GM23338 (cell line): ENCODE results near the gene UIMC1. TPM values are rescaled to one million over a fixed set of nuclear protein-coding genes. Genes with fewer than 3 reads are reported as not detected.

Source experiments
- ATAC-seq: fragments of 200-7000 bp; cut with Tn5 transposase; 3 replicates; pipeline ENCODE4 v1.9.1; 2020
- DNase-seq: peaks from one replicate; pipeline ENCODE4 v3.0.0-alpha.2; 2015; ENCODE audit warnings: low spot score
- H2AFZ ChIP-seq: fragments of 200-600 bp; sonication (generic); 2 replicates; pipeline ENCODE4 v1.8.0; 2016; ENCODE audit warnings: antibody characterized with exemption, mild to moderate bottlenecking, moderate library complexity
- H3F3A ChIP-seq: fragments of 200-600 bp; sonication (generic); replicated peaks from 2 replicates; pipeline ENCODE4 v1.8.0; 2017; ENCODE audit warnings: antibody characterized with exemption, mixed run types, low read depth
- H3K27ac ChIP-seq: fragments of 200-600 bp; sonication (generic); 2 replicates; pipeline ENCODE4 v1.6.1; 2016; ENCODE audit warnings: low read depth
- H3K27me3 ChIP-seq: fragments of 200-600 bp; sonication (generic); 2 replicates; pipeline ENCODE4 v1.8.0; 2016; ENCODE audit warnings: mild to moderate bottlenecking, mixed run types, moderate library complexity; ENCODE audit not compliant: insufficient read depth
- H3K36me3 ChIP-seq: fragments of 200-600 bp; sonication (generic); 2 replicates; pipeline ENCODE4 v1.8.0; 2016; ENCODE audit warnings: mild to moderate bottlenecking; ENCODE audit not compliant: insufficient read depth
- H3K4me1 ChIP-seq: fragments of 200-600 bp; sonication (generic); 2 replicates; pipeline ENCODE4 v1.8.0; 2016; ENCODE audit warnings: mild to moderate bottlenecking, moderate library complexity; ENCODE audit not compliant: insufficient read depth
- H3K4me2 ChIP-seq: fragments of 200-600 bp; sonication (generic); 2 replicates; pipeline ENCODE4 v1.7.1; 2017; ENCODE audit warnings: mixed run types
- H3K4me3 ChIP-seq: fragments of 200-600 bp; sonication (generic); 2 replicates; pipeline ENCODE4 v1.6.1; 2016; ENCODE audit warnings: mixed run types
- H3K79me2 ChIP-seq: fragments of 200-600 bp; sonication (generic); replicated peaks from 2 replicates; pipeline ENCODE4 v1.8.0; 2017; ENCODE audit warnings: mild to moderate bottlenecking; ENCODE audit not compliant: insufficient read depth
- H3K9me2 ChIP-seq: fragments of 200-600 bp; sonication (generic); 2 replicates; pipeline ENCODE4 v1.8.0; 2017; ENCODE audit not compliant: insufficient read depth
- H4K20me1 ChIP-seq: fragments of 200-600 bp; sonication (generic); replicated peaks from 2 replicates; pipeline ENCODE4 v1.8.0; 2017; ENCODE audit warnings: mild to moderate bottlenecking; ENCODE audit not compliant: insufficient read depth
- H3K27ac Mint-ChIP-seq: 2 replicates; pipeline ENCODE4 v1.8.0; 2020; ENCODE audit warnings: inconsistent platforms, mild to moderate bottlenecking, moderate library complexity, mixed read lengths
- H3K27me3 Mint-ChIP-seq: 3 replicates; pipeline ENCODE4 v1.8.0; 2022; ENCODE audit warnings: low read depth, mild to moderate bottlenecking, moderate library complexity, mixed read lengths, inconsistent platforms; ENCODE audit not compliant: insufficient read depth, poor library complexity
- H3K36me3 Mint-ChIP-seq: 3 replicates; pipeline ENCODE4 v1.8.0; 2021; ENCODE audit warnings: low read depth, mild to moderate bottlenecking, inconsistent platforms, moderate library complexity, mixed read lengths
- H3K4me1 Mint-ChIP-seq: 3 replicates; pipeline ENCODE4 v1.8.0; 2020; ENCODE audit warnings: mild to moderate bottlenecking, inconsistent platforms, mixed read lengths
- H3K4me3 Mint-ChIP-seq: 3 replicates; pipeline ENCODE4 v1.8.0; 2021; ENCODE audit warnings: moderate library complexity, mild to moderate bottlenecking, inconsistent platforms, mixed read lengths
- H3K9me3 Mint-ChIP-seq: 3 replicates; pipeline ENCODE4 v1.8.0; 2020; ENCODE audit warnings: moderate library complexity, mild to moderate bottlenecking, inconsistent platforms, mixed read lengths
- EZH2 ChIP-seq: fragments of 200-600 bp; sonication (generic); IDR thresholded peaks from one replicate; pipeline ENCODE4 v1.8.0; 2017; ENCODE audit warnings: antibody characterized with exemption, mild to moderate bottlenecking, low read depth; ENCODE audit not compliant: unreplicated experiment
- EZH2phosphoT487 ChIP-seq: fragments of 200-600 bp; sonication (generic); IDR thresholded peaks from one replicate; pipeline ENCODE4 v1.8.1; 2018; ENCODE audit warnings: antibody characterized with exemption; ENCODE audit not compliant: unreplicated experiment
- JUNB ChIP-seq: IDR thresholded peaks from one replicate; pipeline ENCODE4 v1.6.1; 2016; ENCODE audit warnings: antibody characterized with exemption; ENCODE audit not compliant: unreplicated experiment
- NANOG ChIP-seq: IDR thresholded peaks from 2 replicates; pipeline ENCODE4 v1.6.1; 2016; ENCODE audit warnings: antibody characterized with exemption, borderline replicate concordance
- POLR2AphosphoS5 ChIP-seq: IDR thresholded peaks from 2 replicates; pipeline ENCODE4 v1.6.1; 2016; ENCODE audit warnings: antibody characterized with exemption, low read depth
- ZNF114 ChIP-seq: fragments of 250-450 bp; sonication (Bioruptor Pico); IDR thresholded peaks from 2 replicates; pipeline ENCODE4 v1.5.0; 2020; ENCODE audit warnings: mild to moderate bottlenecking, moderate library complexity
- ZNF331 ChIP-seq: fragments of 250-450 bp; sonication (Bioruptor Pico); IDR thresholded peaks from 2 replicates; pipeline ENCODE4 v1.5.0; 2020; ENCODE audit warnings: low read depth, mild to moderate bottlenecking, moderate library complexity
- polyA plus RNA-seq: library from polyadenylated mRNA; unstranded; fragments of >200 nt; fragmentation: Nextera tagmentation; extraction: Ambion mirVana; gene quantifications from 2 replicates; pipeline ENCODE4 v1.2.1, GENCODE V29; 2016
- total RNA-seq: library from RNA; depleted of rRNA; stranded (reverse); fragments of >200 nt; shearing (Covaris generic); gene quantifications from 2 replicates; pipeline ENCODE4 v1.2.3, GENCODE V29; 2014
- TF ChIP-seq, protein P1 (sequence below): IDR thresholded peaks from 2 replicates; pipeline ENCODE4 v1.6.1; 2016; ENCODE audit warnings: antibody characterized with exemption
- TF ChIP-seq, protein P2 (sequence below): IDR thresholded peaks from one replicate; pipeline ENCODE4 v1.6.1; 2018; ENCODE audit warnings: antibody characterized with exemption; ENCODE audit not compliant: unreplicated experiment
- TF ChIP-seq, protein P3 (sequence below): fragments of 250-450 bp; sonication (Bioruptor Pico); IDR thresholded peaks from 2 replicates; pipeline ENCODE4 v1.5.0; 2020; ENCODE audit warnings: mild to moderate bottlenecking, moderate library complexity

Gene UIMC1
- total and polyA plus RNA-seq, 2 experiments from 2014 or later: 36.4 to 40.1 TPM

DNA sequence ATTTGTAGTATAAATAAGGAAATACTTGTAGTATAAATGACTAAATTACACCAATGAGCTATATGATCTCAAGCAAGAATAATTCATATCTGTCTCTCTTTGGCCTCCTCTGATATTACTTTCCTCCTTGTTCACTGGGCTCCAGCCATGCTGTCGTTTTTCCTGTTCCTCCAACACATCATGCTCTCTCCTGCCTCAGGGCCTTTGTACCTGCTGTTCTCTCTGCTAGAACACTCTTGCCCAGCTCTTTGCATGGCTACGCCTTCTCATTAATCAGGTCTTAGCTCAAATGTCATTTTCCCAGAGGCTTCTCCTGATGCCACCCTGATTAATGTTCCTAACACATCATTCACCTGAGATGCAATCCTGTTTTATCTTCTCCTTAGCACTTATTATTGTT is 13.5 kb upstream of the UIMC1 start:
- Histone ChIP-seq H2AFZ (no peak overlapping the region), H3K36me3 (no peaks in the 10 kb centered on the region), H3F3A (peaks cover 6% of the 10 kb centered on the region; the same call in 1 of the 2 replicates), H3K27me3 (no peaks in the 10 kb centered on the region), H3K79me2 (peaks cover 16% of the 10 kb centered on the region), H3K4me1 (peaks cover 6% of the 10 kb centered on the region), H3K9me2 (no peaks in the 10 kb centered on the region), H3K27ac (no peak overlapping the region), H3K4me2 (no peak overlapping the region), H3K4me3 (no peak overlapping the region), H4K20me1 (no peaks in the 10 kb centered on the region)
- TF ChIP-seq, protein P1, sequence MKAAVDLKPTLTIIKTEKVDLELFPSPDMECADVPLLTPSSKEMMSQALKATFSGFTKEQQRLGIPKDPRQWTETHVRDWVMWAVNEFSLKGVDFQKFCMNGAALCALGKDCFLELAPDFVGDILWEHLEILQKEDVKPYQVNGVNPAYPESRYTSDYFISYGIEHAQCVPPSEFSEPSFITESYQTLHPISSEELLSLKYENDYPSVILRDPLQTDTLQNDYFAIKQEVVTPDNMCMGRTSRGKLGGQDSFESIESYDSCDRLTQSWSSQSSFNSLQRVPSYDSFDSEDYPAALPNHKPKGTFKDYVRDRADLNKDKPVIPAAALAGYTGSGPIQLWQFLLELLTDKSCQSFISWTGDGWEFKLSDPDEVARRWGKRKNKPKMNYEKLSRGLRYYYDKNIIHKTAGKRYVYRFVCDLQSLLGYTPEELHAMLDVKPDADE: no peak
- TF ChIP-seq, protein P2, sequence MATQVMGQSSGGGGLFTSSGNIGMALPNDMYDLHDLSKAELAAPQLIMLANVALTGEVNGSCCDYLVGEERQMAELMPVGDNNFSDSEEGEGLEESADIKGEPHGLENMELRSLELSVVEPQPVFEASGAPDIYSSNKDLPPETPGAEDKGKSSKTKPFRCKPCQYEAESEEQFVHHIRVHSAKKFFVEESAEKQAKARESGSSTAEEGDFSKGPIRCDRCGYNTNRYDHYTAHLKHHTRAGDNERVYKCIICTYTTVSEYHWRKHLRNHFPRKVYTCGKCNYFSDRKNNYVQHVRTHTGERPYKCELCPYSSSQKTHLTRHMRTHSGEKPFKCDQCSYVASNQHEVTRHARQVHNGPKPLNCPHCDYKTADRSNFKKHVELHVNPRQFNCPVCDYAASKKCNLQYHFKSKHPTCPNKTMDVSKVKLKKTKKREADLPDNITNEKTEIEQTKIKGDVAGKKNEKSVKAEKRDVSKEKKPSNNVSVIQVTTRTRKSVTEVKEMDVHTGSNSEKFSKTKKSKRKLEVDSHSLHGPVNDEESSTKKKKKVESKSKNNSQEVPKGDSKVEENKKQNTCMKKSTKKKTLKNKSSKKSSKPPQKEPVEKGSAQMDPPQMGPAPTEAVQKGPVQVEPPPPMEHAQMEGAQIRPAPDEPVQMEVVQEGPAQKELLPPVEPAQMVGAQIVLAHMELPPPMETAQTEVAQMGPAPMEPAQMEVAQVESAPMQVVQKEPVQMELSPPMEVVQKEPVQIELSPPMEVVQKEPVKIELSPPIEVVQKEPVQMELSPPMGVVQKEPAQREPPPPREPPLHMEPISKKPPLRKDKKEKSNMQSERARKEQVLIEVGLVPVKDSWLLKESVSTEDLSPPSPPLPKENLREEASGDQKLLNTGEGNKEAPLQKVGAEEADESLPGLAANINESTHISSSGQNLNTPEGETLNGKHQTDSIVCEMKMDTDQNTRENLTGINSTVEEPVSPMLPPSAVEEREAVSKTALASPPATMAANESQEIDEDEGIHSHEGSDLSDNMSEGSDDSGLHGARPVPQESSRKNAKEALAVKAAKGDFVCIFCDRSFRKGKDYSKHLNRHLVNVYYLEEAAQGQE: no peak
- TF ChIP-seq NANOG: no peak
- no peak for TF ChIP-seq EZH2
- no peak for TF ChIP-seq ZNF331
- TF ChIP-seq JUNB: no peak
- no peak for TF ChIP-seq EZH2phosphoT487
- TF ChIP-seq ZNF114 (CRISPR knock-in tag): no peak
- TF ChIP-seq, protein P3, sequence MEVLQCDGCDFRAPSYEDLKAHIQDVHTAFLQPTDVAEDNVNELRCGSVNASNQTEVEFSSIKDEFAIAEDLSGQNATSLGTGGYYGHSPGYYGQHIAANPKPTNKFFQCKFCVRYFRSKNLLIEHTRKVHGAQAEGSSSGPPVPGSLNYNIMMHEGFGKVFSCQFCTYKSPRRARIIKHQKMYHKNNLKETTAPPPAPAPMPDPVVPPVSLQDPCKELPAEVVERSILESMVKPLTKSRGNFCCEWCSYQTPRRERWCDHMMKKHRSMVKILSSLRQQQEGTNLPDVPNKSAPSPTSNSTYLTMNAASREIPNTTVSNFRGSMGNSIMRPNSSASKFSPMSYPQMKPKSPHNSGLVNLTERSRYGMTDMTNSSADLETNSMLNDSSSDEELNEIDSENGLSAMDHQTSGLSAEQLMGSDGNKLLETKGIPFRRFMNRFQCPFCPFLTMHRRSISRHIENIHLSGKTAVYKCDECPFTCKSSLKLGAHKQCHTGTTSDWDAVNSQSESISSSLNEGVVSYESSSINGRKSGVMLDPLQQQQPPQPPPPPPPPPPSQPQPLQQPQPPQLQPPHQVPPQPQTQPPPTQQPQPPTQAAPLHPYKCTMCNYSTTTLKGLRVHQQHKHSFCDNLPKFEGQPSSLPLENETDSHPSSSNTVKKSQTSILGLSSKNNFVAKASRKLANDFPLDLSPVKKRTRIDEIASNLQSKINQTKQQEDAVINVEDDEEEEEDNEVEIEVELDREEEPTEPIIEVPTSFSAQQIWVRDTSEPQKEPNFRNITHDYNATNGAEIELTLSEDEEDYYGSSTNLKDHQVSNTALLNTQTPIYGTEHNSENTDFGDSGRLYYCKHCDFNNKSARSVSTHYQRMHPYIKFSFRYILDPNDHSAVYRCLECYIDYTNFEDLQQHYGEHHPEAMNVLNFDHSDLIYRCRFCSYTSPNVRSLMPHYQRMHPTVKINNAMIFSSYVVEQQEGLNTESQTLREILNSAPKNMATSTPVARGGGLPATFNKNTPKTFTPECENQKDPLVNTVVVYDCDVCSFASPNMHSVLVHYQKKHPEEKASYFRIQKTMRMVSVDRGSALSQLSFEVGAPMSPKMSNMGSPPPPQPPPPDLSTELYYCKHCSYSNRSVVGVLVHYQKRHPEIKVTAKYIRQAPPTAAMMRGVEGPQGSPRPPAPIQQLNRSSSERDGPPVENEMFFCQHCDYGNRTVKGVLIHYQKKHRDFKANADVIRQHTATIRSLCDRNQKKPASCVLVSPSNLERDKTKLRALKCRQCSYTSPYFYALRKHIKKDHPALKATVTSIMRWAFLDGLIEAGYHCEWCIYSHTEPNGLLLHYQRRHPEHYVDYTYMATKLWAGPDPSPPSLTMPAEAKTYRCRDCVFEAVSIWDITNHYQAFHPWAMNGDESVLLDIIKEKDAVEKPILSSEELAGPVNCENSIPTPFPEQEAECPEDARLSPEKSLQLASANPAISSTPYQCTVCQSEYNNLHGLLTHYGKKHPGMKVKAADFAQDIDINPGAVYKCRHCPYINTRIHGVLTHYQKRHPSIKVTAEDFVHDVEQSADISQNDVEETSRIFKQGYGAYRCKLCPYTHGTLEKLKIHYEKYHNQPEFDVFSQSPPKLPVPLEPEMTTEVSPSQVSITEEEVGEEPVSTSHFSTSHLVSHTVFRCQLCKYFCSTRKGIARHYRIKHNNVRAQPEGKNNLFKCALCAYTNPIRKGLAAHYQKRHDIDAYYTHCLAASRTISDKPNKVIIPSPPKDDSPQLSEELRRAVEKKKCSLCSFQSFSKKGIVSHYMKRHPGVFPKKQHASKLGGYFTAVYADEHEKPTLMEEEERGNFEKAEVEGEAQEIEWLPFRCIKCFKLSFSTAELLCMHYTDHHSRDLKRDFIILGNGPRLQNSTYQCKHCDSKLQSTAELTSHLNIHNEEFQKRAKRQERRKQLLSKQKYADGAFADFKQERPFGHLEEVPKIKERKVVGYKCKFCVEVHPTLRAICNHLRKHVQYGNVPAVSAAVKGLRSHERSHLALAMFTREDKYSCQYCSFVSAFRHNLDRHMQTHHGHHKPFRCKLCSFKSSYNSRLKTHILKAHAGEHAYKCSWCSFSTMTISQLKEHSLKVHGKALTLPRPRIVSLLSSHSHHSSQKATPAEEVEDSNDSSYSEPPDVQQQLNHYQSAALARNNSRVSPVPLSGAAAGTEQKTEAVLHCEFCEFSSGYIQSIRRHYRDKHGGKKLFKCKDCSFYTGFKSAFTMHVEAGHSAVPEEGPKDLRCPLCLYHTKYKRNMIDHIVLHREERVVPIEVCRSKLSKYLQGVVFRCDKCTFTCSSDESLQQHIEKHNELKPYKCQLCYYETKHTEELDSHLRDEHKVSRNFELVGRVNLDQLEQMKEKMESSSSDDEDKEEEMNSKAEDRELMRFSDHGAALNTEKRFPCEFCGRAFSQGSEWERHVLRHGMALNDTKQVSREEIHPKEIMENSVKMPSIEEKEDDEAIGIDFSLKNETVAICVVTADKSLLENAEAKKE (CRISPR knock-in tag): no peak
- no peak for TF ChIP-seq POLR2AphosphoS5
- Mint-ChIP-seq H3K4me1 (peaks cover 13% of the 10 kb centered on the region), H3K9me3 (no peaks in the 10 kb centered on the region; the same call in 2 of the 3 replicates), H3K27ac (no peak overlapping the region), H3K36me3 (peaks cover 7% of the 10 kb centered on the region; the same call in 2 of the 3 replicates), H3K27me3 (peaks cover 8% of the 10 kb centered on the region), H3K4me3 (no peak overlapping the region)
- ATAC-seq (no peak), DNase-seq (no peak)
